CD4-positive, alpha-beta T cell treated with Interleukin-17A for 1 hour (primary cell): ENCODE results near the gene TAGLN2.

Experiments used
- DNase-seq: peaks from one replicate; pipeline ENCODE4 v3.0.0-alpha.2; 2020

The TAGLN2 gene

GRCh38 chr1:159898527-159898926, 26.8 kb downstream of the TAGLN2 start:
- DNase-seq: no peak

- peak; percentile 24 for DNase-seq
Measured at GRCh38 chr1:159897962-159898361, 27.3 kb downstream of the TAGLN2 start.

- DNase-seq: no peak
Measured at GRCh38 chr1:159896546-159896930, 28.8 kb downstream of the TAGLN2 start.

GRCh38 chr1:159895836-159896545, 29.3 kb downstream of the TAGLN2 start:
- DNase-seq: no peak

- DNase-seq: no peak
Measured at GRCh38 chr1:159895286-159895685, 30.0 kb downstream of the TAGLN2 start.

- peak; percentile 20 for DNase-seq
Measured at GRCh38 chr1:159892944-159893343, 32.4 kb downstream of the TAGLN2 start.

GRCh38 chr1:159891275-159892157, 33.8 kb downstream of the TAGLN2 start:
- DNase-seq: peak; percentile 87

- no peak for DNase-seq
Measured at GRCh38 chr1:159890390-159890789, 34.9 kb downstream of the TAGLN2 start.

- DNase-seq: peak; percentile 34
Measured at GRCh38 chr1:159889821-159890252, 35.5 kb downstream of the TAGLN2 start.

GRCh38 chr1:159889202-159889601, 36.1 kb downstream of the TAGLN2 start:
- DNase-seq: no peak

GRCh38 chr1:159884296-159884695, 41.0 kb downstream of the TAGLN2 start:
- no peak for DNase-seq

GRCh38 chr1:159883134-159883533, 42.2 kb downstream of the TAGLN2 start:
- no peak for DNase-seq

- DNase-seq: no peak
Measured at GRCh38 chr1:159882527-159882862, 42.8 kb downstream of the TAGLN2 start.

- DNase-seq: peak; percentile 44
Measured at GRCh38 chr1:159881622-159882526, 43.4 kb downstream of the TAGLN2 start.

GRCh38 chr1:159880430-159880829, 44.9 kb downstream of the TAGLN2 start:
- no peak for DNase-seq

- DNase-seq: no peak
Measured at GRCh38 chr1:159879977-159880376, 45.3 kb downstream of the TAGLN2 start.

GRCh38 chr1:159879136-159879535, 46.2 kb downstream of the TAGLN2 start:
- no peak for DNase-seq

- DNase-seq: no peak
Measured at GRCh38 chr1:159877695-159878444, 47.4 kb downstream of the TAGLN2 start.

- no peak for DNase-seq
Measured at GRCh38 chr1:159873530-159874143, 51.7 kb downstream of the TAGLN2 start.

- DNase-seq: no peak
Measured at GRCh38 chr1:159872891-159873290, 52.4 kb downstream of the TAGLN2 start.

GRCh38 chr1:159870704-159871103, 54.6 kb downstream of the TAGLN2 start:
- DNase-seq: no peak

GRCh38 chr1:159869607-159870006, 55.7 kb downstream of the TAGLN2 start:
- DNase-seq: no peak
